SIG-M5 (cell line): ENCODE data around the gene MELK.
"Not testable (repeated sequence)": the region's sequence is repeated elsewhere in the genome, so short reads cannot be mapped to it uniquely, and the experiment has no call there.

Experiments used
- DNase-seq: peaks from one replicate; lab custom pipeline; 2025; lab: John Stamatoyannopoulos, UW

The MELK gene

GRCh38 chr9:36572515-36573418, at the start of gene MELK:
Gene MELK, plus strand, starts transcription at chr9:36572895. Its CDS starts 8,787 bp downstream, at chr9:36581682.
- DNase-seq: no peak

GRCh38 chr9:36530224-36530623, 42.5 kb upstream of the MELK start:
- DNase-seq: no peak

- no peak for DNase-seq
Observed at GRCh38 chr9:36532353-36532752, 40.3 kb upstream of the MELK start.

GRCh38 chr9:36533726-36534125, 39.0 kb upstream of the MELK start:
- not testable (repeated sequence) for DNase-seq

GRCh38 chr9:36535107-36535506, 37.6 kb upstream of the MELK start:
- DNase-seq: no peak

- DNase-seq: no peak
Observed at GRCh38 chr9:36537861-36538260, 34.8 kb upstream of the MELK start.

- DNase-seq: no peak
Observed at GRCh38 chr9:36542355-36542754, 30.3 kb upstream of the MELK start.

GRCh38 chr9:36543916-36544315, 28.8 kb upstream of the MELK start:
- no peak for DNase-seq

GRCh38 chr9:36547598-36547997, 25.1 kb upstream of the MELK start:
- DNase-seq: no peak

GRCh38 chr9:36548454-36548853, 24.2 kb upstream of the MELK start:
- DNase-seq: no peak

GRCh38 chr9:36550135-36550534, 22.6 kb upstream of the MELK start:
- DNase-seq: no peak

GRCh38 chr9:36550631-36551098, 22.0 kb upstream of the MELK start:
- not testable (repeated sequence) for DNase-seq

GRCh38 chr9:36551129-36551528, 21.6 kb upstream of the MELK start:
- DNase-seq: no peak

- DNase-seq: no peak
Observed at GRCh38 chr9:36551910-36552309, 20.8 kb upstream of the MELK start.

- no peak for DNase-seq
Observed at GRCh38 chr9:36559036-36559695, 13.5 kb upstream of the MELK start.

GRCh38 chr9:36560771-36561170, 11.9 kb upstream of the MELK start:
- no peak for DNase-seq

- DNase-seq: not testable (repeated sequence)
Observed at GRCh38 chr9:36562801-36563200, 9.9 kb upstream of the MELK start.

GRCh38 chr9:36566813-36567221, 5.9 kb upstream of the MELK start:
- DNase-seq: no peak

- not testable (repeated sequence) for DNase-seq
Observed at GRCh38 chr9:36568681-36569080, 4.0 kb upstream of the MELK start.

- no peak for DNase-seq
Observed at GRCh38 chr9:36571333-36571732, 1.4 kb upstream of the MELK start.

- not testable (repeated sequence) for DNase-seq
Observed at GRCh38 chr9:36574045-36574444, 1.4 kb downstream of the MELK start.

- DNase-seq: no peak
Observed at GRCh38 chr9:36575411-36575882, 2.8 kb downstream of the MELK start.

- DNase-seq: no peak
Observed at GRCh38 chr9:36576866-36577265, 4.2 kb downstream of the MELK start.
